CD4-positive, alpha-beta T cell treated with Interleukin-15 for 1 hour (primary cell): ENCODE data around the gene IFT57.

Experiments used
- DNase-seq: peaks from one replicate; pipeline ENCODE4 v3.0.0-alpha.2; 2020

Gene IFT57

DNA sequence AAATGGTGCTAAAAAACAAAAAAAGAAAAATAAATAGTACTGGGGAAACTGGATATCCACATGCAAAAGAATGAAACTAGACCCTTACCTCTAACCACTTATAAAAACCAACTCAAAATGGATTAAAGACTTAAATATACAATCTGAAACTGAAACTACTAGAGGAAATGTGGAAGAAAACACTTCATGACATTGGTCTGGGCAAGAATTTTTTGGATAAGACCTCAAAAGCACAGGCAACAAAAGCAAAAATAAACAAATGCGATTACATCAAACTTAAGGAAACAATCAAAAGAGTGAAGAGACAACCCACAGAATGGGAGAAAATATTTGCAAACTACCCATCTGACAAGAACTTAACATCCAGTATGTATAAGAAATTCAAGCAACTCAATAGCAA lies 6.4 kb downstream of the IFT57 start:
- no peak for DNase-seq

GRCh38 chr3:108209579-108209978 lies 12.6 kb downstream of the IFT57 start:
- DNase-seq = no peak

- no peak for DNase-seq
Measured at GRCh38 chr3:108208831-108209230, 13.4 kb downstream of the IFT57 start.

GRCh38 chr3:108202834-108203233 lies 19.4 kb downstream of the IFT57 start:
- DNase-seq = no peak

DNA sequence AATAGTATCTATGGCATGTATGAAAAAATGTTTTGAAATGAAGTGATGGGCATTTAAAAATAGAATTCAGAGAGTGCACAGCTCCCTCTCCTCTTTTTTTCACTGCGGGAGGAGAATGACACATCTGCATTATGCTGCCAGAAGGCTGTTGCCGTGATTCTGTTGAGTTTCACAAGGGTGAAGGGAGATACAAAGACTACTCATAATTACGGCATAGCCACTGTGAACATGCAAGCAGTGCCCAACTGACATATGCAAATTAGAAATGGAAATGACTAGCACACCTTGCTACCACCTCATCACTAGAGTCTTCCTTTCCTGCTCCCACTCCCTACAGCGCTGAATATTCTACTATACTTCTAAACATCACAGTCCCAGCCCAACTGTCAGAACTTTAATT lies 20.1 kb downstream of the IFT57 start:
- no peak for DNase-seq

- DNase-seq = no peak
Measured at GRCh38 chr3:108201258-108201657, 21.0 kb downstream of the IFT57 start.

- no peak for DNase-seq
Measured at GRCh38 chr3:108200578-108200977, 21.6 kb downstream of the IFT57 start.

- no peak for DNase-seq
Measured at GRCh38 chr3:108200024-108200423, 22.2 kb downstream of the IFT57 start.

DNA sequence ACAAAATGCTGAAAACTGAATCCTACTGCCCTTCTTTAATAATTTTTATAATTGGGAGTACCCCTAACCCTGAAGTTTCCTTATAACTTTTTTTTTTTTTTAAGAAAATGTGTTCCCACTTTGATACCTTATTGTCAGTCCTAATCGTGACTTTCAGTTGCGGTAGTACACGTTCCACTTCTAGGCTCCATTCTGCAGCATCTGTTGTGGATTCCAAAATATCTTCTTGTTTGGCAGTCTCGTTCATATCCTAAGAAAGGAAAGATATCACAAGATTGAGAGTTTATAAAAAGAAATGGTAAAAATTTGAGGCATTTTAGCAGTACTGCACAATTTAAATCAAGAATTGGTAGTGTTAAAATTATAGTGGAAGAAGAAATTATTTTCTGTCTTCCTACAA lies 30.8 kb downstream of the IFT57 start:
- no peak for DNase-seq

GRCh38 chr3:108190346-108190745 lies 31.9 kb downstream of the IFT57 start:
- no peak for DNase-seq

GRCh38 chr3:108189440-108189839 lies 32.8 kb downstream of the IFT57 start:
- no peak for DNase-seq

DNA sequence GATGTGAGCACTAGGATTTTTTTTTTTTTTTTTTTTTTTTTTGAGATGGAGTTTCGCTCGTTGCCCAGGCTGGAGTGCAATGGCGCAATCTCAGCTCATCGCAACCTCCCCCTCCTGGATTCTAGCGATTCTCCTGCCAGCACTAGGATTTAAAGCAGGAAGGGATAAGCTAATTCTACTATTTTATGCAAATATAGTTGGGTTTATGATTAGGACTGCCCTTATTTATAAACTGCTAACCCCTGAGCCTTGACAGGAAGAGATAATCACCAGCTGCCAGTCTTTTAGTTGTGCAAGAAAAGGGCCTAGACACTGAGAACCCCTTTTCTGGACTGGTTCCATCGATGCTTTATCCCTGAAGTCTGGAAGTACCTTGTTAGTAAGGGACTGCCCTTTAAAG lies 36.7 kb downstream of the IFT57 start:
- DNase-seq = no peak

GRCh38 chr3:108184824-108185223 lies 37.4 kb downstream of the IFT57 start:
- DNase-seq = no peak

- DNase-seq = no peak
Measured at GRCh38 chr3:108183971-108184370, 38.3 kb downstream of the IFT57 start.

- DNase-seq = no peak
Measured at GRCh38 chr3:108183181-108183580, 39.0 kb downstream of the IFT57 start.

DNA sequence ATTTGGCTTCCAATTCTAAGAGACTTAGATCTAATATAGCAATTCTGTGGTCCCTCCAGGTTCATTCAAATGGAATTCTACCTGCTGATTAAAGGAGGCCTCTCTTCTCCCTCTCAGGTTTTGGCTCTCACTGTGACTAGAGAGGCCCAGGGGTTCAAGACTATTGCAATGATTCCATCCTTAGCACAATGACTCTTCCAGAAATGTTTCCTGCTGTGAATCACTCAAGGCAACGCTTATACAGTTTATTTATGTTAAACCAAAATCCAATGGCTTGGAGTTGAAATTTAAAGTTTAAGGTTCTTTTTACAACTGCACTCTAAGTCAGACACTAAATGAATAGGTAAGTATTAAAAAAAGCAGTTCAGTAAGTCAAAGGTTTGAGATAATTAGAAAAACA lies 39.9 kb downstream of the IFT57 start:
- DNase-seq = no peak

DNA sequence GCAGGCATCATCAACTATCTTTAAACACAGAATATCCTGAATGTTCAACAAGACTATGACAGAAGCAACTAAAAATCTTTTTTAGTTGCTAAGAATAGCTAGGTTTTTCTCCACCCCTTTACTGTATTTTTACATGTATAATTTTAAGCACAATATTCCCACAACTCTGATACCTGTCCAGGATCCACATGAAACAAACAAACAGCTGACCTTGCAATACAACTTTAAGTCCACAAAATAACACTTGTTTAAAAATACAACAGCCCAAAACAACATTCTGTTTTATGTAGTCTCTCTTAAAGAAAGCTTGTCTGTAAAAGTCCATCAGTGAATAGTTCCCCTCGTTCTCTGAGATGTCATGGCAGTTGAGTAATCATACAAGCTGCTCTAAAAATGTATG lies 41.1 kb downstream of the IFT57 start:
- no peak for DNase-seq

DNA sequence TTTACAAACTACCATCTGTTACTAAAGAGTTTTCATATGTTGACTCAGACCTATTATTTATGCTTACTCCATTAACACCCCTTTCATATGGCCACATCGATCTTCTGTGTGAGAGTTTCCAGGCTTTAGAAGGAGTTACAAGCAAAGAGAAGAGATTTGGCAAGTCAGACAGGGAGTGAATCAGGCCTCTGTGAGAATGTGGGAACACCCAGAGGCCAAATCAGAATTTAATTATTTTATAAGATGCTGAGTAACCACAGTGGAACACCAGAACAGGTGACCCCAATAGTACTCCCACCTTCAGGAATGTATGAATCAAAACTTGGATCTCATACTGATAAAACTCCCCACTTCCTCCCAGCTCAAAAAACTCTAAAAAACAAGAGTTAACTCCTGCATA lies 42.0 kb downstream of the IFT57 start:
- DNase-seq = no peak

DNA sequence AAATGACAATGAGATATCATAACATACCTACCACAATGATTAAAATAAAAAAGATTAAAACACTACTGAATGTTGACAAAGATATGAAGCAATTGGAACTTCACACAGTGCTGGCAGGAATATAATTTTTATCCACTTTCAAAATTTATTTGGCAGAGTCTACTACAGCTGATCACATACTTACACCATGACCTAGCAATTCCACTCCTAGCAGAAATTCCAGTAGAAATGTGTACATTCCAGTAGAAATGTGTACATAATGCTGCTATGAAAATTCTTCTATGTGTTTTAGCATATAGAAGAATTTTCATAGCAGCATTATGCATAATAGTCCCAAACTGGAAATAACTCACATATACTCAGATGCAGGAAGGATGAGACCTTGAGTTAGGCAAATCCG lies 43.5 kb downstream of the IFT57 start:
- no peak for DNase-seq

- DNase-seq = no peak
Measured at GRCh38 chr3:108177536-108177935, 44.7 kb downstream of the IFT57 start.

DNA sequence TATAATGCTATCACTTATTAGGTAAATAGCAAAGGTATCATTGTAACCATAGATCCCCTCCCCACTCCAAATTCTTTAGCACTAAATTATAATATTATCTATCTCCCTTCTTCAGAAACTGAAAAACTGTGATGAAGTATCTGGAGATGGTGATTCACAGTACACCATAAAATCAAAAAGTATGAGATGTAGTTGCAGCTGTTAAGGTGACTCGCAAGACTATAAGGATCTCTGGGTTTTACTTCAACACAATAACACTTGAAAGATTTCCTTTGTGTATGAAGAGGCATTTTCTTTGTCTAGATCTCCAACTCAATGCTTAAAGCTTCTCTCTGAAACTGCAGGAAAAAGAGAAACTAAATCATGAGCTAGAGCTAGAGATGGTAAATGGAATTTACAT lies 46.9 kb downstream of the IFT57 start:
- no peak for DNase-seq

- DNase-seq = no peak
Measured at GRCh38 chr3:108171106-108171505, 51.1 kb downstream of the IFT57 start.

DNA sequence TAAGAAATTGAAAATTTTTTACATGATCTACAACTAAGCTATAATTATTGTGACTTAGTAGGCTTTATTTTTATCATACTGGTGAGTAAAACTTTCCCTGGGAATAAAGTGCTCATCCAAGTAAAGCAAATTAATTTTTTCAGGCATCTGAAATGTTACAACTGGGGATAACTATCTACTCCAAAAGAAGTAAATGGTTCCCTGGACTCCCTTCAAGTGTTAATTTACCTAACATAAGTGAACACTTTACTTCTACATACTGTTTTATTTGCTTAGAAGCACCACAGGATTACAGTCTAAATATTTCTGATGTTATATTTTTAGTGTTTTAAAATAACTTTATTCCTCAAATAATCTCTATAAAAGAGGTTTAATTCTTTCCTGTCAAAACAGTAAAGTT lies 57.8 kb downstream of the IFT57 start:
- no peak for DNase-seq

GRCh38 chr3:108159865-108160264 lies 62.4 kb downstream of the IFT57 start:
- no peak for DNase-seq

DNA sequence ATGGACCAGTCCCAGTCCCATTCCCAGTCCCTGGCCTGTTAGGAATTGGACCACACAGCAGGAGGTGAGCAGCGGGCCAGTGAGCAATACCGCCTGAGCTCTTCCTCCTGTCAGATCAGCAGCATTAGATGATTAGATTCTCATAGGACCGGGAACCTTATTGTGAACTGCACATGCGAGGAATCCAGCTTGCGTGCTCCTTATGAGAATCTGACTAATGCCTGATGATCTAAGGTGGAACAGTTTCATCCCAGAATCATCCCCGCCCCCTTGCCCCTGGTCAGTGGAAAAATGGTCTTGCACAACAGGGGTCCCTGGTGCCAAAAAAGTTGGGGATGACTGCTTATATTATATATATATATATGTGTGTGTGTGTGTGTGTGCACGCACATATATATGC lies 63.1 kb downstream of the IFT57 start:
- no peak for DNase-seq

DNA sequence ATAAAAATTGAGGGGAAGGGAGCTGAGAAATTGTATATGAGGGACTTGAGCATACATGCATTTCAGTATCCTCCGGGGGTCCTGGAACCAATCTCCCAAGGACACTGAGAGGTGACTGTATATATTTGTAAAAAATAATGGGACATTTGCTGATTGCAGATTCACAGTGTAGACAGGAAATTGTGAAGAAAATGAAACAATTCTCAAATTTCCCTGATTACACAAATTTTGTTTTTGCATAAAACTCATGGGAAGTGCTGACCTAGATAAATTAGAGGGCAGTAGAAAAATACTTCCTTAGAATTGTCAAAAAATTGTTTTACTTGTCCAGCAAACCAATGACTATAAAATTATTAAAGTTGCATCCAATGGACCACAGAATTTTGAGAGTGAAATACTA lies 64.0 kb downstream of the IFT57 start:
- DNase-seq = no peak
